ENCODE measurements around the gene GOLGA6L1.
"Not testable (repeated sequence)": the region's sequence is repeated elsewhere in the genome, so short reads cannot be mapped to it uniquely, and the experiment has no call there.

The GOLGA6L1 gene, protein sequence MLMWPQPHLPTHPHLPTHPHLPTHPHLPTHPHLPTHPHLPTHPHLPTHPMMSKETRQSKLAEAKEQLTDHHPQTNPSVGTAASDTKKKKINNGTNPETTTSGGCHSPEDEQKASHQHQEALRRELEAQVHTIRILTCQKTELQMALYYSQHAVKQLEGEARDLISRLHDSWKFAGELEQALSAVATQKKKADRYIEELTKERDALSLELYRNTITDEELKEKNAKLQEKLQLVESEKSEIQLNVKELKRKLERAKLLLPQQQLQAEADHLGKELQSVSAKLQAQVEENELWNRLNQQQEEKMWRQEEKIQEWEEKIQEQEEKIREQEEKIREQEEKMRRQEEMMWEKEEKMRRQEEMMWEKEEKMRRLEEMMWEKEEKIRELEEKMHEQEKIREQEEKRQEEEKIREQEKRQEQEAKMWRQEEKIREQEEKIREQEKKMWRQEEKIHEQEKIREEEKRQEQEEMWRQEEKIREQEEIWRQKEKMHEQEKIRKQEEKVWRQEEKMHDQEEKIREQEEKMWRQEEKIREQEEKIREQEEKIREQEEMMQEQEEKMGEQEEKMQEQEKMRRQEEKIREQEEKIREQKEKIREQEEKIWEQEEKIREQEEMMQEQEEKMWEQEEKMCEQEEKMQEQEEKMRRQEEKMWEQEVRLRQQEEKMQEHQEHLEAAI

GRCh38 chr15:23136722-23137121 is at the start of gene GOLGA6L1:
Gene GOLGA6L1 (minus strand): TSS chr15:23136822. CDS start chr15:23136731, 91 bp downstream.
- not testable (repeated sequence) for H3K36me3 ChIP-seq (ENCODE audit: control insufficient read depth, insufficient read depth, low read length); H3K4me1 ChIP-seq (ENCODE audit: control insufficient read depth, insufficient read depth, low read length); H3K27me3 ChIP-seq (ENCODE audit: control insufficient read depth, insufficient read depth, low read length); H3K9ac ChIP-seq (ENCODE audit: low read length); H3K4me3 ChIP-seq (ENCODE audit: low read length); H3K9me3 ChIP-seq (ENCODE audit: control insufficient read depth, low read length)

- not testable (repeated sequence) for H3K36me3 ChIP-seq (ENCODE audit: control insufficient read depth, insufficient read depth, low read length); H3K9ac ChIP-seq (ENCODE audit: low read length); H3K9me3 ChIP-seq (ENCODE audit: control insufficient read depth, low read length); H3K4me1 ChIP-seq (ENCODE audit: control insufficient read depth, insufficient read depth, low read length); H3K27me3 ChIP-seq (ENCODE audit: control insufficient read depth, insufficient read depth, low read length); H3K4me3 ChIP-seq (ENCODE audit: low read length)
Observed at GRCh38 chr15:23181201-23181600, 44.6 kb upstream of the GOLGA6L1 start.

DNA sequence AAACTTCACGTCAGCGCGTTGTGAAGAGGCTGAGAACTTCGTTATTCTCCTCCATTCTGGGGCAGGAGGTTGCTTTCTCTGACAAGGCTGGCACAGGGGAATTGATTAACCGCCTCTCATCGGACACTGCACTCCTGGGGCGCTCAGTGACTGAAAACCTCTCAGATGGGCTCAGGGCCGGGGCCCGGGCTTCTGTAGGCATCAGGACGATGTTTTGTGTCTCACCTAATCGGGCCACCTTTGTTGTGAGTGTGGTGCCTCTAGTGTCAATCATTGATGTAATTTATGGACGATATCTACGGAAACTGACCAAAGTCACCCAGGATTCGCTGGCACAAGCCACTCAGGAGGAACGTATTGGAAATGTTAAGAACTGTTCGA is 43.9 kb upstream of the GOLGA6L1 start:
- H3K4me1 ChIP-seq (ENCODE audit: control insufficient read depth, insufficient read depth, low read length); H3K9ac ChIP-seq (ENCODE audit: low read length); H3K36me3 ChIP-seq (ENCODE audit: control insufficient read depth, insufficient read depth, low read length); H3K27me3 ChIP-seq (ENCODE audit: control insufficient read depth, insufficient read depth, low read length); H3K9me3 ChIP-seq (ENCODE audit: control insufficient read depth, low read length); H3K4me3 ChIP-seq (ENCODE audit: low read length): not testable (repeated sequence)

DNA sequence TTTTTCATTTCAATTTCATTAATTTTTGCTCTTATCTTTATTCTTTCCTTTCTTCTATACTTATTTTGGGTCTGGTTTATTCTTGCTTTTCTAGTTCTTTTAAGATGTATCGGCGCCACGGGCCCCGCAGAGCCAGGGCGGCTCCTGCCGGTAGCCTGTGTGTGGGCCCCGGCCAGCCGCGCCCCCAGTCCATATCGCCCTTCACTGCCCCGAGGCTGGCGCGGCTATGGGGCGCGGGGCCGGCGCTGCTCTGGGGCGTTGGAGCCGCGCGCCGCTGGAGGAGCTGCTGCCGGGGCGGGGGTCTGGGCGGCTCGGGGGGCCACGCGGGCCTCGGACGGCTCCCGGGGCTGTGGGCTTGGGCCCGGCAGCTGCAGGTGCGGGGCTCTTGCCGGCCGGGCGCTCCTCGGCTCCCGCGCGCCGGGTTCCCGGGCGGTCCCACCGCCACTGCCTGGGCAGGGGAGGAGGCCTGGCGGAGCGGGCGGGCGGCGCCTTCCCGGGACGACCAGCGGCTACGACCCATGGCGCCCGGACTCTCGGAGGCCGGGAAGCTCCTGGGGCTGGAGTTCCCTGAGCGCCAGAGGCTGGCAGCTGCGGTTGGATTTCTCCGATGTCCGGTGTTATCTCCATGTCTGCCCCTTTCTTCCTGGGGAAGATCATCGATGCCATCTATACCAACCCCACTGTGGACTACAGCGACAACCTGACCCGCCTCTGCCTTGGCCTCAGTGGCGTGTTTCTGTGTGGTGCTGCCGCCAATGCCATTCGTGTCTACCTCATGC is 43.3 kb upstream of the GOLGA6L1 start:
- H3K9me3 ChIP-seq (ENCODE audit: control insufficient read depth, low read length); H3K27me3 ChIP-seq (ENCODE audit: control insufficient read depth, insufficient read depth, low read length); H3K4me1 ChIP-seq (ENCODE audit: control insufficient read depth, insufficient read depth, low read length); H3K36me3 ChIP-seq (ENCODE audit: control insufficient read depth, insufficient read depth, low read length); H3K4me3 ChIP-seq (ENCODE audit: low read length); H3K9ac ChIP-seq (ENCODE audit: low read length): not testable (repeated sequence)

GRCh38 chr15:23176683-23177082 is 40.1 kb upstream of the GOLGA6L1 start:
- not testable (repeated sequence) for H3K36me3 ChIP-seq (ENCODE audit: control insufficient read depth, insufficient read depth, low read length); H3K9me3 ChIP-seq (ENCODE audit: control insufficient read depth, low read length); H3K4me3 ChIP-seq (ENCODE audit: low read length); H3K27me3 ChIP-seq (ENCODE audit: control insufficient read depth, insufficient read depth, low read length); H3K4me1 ChIP-seq (ENCODE audit: control insufficient read depth, insufficient read depth, low read length); H3K9ac ChIP-seq (ENCODE audit: low read length)

- H3K4me3 ChIP-seq (ENCODE audit: low read length); H3K36me3 ChIP-seq (ENCODE audit: control insufficient read depth, insufficient read depth, low read length); H3K4me1 ChIP-seq (ENCODE audit: control insufficient read depth, insufficient read depth, low read length); H3K9me3 ChIP-seq (ENCODE audit: control insufficient read depth, low read length); H3K9ac ChIP-seq (ENCODE audit: low read length); H3K27me3 ChIP-seq (ENCODE audit: control insufficient read depth, insufficient read depth, low read length): not testable (repeated sequence)
Observed at GRCh38 chr15:23175606-23176005, 39.0 kb upstream of the GOLGA6L1 start.

GRCh38 chr15:23174609-23175140 is 38.1 kb upstream of the GOLGA6L1 start:
- H3K4me1 ChIP-seq (ENCODE audit: control insufficient read depth, insufficient read depth, low read length); H3K4me3 ChIP-seq (ENCODE audit: low read length); H3K9me3 ChIP-seq (ENCODE audit: control insufficient read depth, low read length); H3K9ac ChIP-seq (ENCODE audit: low read length); H3K36me3 ChIP-seq (ENCODE audit: control insufficient read depth, insufficient read depth, low read length); H3K27me3 ChIP-seq (ENCODE audit: control insufficient read depth, insufficient read depth, low read length): not testable (repeated sequence)

GRCh38 chr15:23132787-23133186 is 3.8 kb downstream of the GOLGA6L1 start:
- not testable (repeated sequence) for H3K27me3 ChIP-seq (ENCODE audit: control insufficient read depth, insufficient read depth, low read length); H3K4me3 ChIP-seq (ENCODE audit: low read length); H3K9ac ChIP-seq (ENCODE audit: low read length); H3K36me3 ChIP-seq (ENCODE audit: control insufficient read depth, insufficient read depth, low read length); H3K4me1 ChIP-seq (ENCODE audit: control insufficient read depth, insufficient read depth, low read length); H3K9me3 ChIP-seq (ENCODE audit: control insufficient read depth, low read length)

GRCh38 chr15:23118208-23118607 is 18.4 kb downstream of the GOLGA6L1 start:
- Histone ChIP-seq H3K9me3 (ENCODE audit: control insufficient read depth, low read length) (no peaks in the 10 kb centered on the region), H3K4me3 (ENCODE audit: low read length) (no peak overlapping the region), H3K36me3 (ENCODE audit: control insufficient read depth, insufficient read depth, low read length) (no peaks in the 10 kb centered on the region), H3K27me3 (ENCODE audit: control insufficient read depth, insufficient read depth, low read length) (no peaks in the 10 kb centered on the region), H3K4me1 (ENCODE audit: control insufficient read depth, insufficient read depth, low read length) (no peaks in the 10 kb centered on the region), H3K9ac (ENCODE audit: low read length) (no peak overlapping the region)

DNA sequence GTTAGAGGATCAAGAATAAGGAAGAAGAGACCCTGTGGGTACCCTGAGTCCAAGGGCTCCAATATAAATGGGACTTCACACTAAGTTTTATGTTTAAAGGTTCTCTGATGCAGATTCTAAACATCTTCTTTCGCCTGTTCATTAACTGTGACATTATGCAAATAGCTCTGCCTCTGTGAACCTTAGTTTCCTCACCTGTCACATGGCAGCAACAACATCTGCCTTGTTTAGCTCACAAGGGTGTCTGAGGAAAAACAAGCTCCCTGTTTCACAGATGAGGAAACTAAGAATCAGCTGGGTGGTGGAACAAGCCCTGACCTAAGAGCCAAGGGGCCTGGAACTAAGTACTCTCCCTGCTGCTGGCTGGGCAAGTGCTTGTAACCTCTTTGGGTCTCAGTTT is 40.8 kb downstream of the GOLGA6L1 start:
- Histone ChIP-seq H3K27me3 (ENCODE audit: control insufficient read depth, insufficient read depth, low read length) (no peaks in the 10 kb centered on the region), H3K4me3 (ENCODE audit: low read length) (no peak overlapping the region), H3K9me3 (ENCODE audit: control insufficient read depth, low read length) (no peaks in the 10 kb centered on the region), H3K9ac (ENCODE audit: low read length) (no peak overlapping the region), H3K4me1 (ENCODE audit: control insufficient read depth, insufficient read depth, low read length) (no peaks in the 10 kb centered on the region), H3K36me3 (ENCODE audit: control insufficient read depth, insufficient read depth, low read length) (no peaks in the 10 kb centered on the region)

- Histone ChIP-seq H3K27me3 (ENCODE audit: control insufficient read depth, insufficient read depth, low read length) (no peaks in the 10 kb centered on the region), H3K36me3 (ENCODE audit: control insufficient read depth, insufficient read depth, low read length) (no peaks in the 10 kb centered on the region), H3K9me3 (ENCODE audit: control insufficient read depth, low read length) (no peaks in the 10 kb centered on the region), H3K4me3 (ENCODE audit: low read length) (no peak overlapping the region), H3K9ac (ENCODE audit: low read length) (no peak overlapping the region), H3K4me1 (ENCODE audit: control insufficient read depth, insufficient read depth, low read length) (no peaks in the 10 kb centered on the region)
Observed at GRCh38 chr15:23083115-23083514, 53.5 kb downstream of the GOLGA6L1 start.
